HG03159 (cell line): ENCODE data around the gene MYO6.

Source experiments
- ATAC-seq: cut with Tn5 transposase; IDR thresholded peaks from one replicate; pipeline ENCODE4 v1.9.1; 2021; ENCODE audit warnings: mild to moderate bottlenecking, moderate library complexity; ENCODE audit not compliant: unreplicated experiment

MYO6 gene

DNA sequence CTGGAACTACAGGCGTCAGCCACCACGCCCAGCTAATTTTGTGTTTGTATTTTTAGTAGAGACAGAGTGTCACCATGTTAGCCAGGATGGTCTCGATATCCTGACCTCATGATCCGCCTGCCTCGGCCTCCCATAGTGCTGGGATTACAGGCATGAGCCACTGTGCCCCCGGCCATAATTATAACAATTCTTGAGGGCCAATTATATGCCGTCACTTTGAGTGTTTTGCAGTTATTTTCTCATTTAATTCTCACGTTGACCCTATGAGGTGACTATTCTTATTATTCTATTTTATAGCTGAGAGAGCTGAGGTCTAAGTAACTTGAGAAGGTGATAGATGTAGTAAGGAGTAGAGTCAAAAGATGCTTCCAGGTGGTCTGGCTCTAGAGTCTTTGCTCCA is 13.0 kb downstream of the MYO6 start:
- ATAC-seq, result no peak

- no peak for ATAC-seq
These were observed 17.3 kb downstream of the MYO6 start for GRCh38 chr6:75766387-75766786.

- ATAC-seq, result no peak
These were observed 21.8 kb downstream of the MYO6 start for GRCh38 chr6:75770844-75771243.

DNA sequence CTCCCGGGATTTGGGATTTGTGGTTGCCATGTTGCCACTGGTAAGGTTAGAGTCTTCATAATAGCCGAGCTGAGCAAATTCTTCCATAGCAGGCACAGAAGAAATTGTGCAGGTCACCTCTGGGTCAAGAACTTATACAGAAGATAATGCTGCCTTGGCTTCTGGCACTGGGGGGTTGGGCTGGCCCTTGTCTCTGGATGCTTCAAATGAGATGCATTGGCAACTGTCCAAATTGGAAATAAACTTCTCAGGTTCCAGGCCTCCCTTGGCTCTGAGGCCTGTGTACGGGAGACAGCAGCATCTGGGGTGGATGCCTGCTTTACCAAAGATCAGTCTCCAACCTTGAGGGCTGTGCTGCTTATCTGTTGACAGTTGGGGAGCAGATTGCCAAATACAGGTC is 26.2 kb downstream of the MYO6 start:
- ATAC-seq, result no peak

DNA sequence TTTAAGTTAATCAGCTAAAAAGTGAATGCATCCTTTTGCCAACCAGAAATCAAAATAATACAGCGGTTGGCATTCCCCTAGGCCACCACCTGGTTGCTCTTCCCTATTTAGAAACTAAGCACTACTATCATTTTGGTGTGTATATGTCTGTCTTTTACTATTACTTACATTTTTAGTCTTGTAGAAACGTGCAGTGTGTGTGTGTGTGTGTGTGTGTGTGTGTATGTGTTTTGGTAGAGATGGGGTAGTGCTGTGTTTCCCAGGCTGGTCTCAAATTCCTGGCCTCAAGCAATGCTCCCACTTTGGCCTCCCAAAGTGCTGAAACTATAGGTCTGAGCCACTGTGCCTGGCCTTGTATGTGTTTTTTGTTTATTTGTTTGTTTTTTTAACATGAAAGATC is 27.4 kb downstream of the MYO6 start:
- ATAC-seq, result no peak

- ATAC-seq, result no peak
These were observed 29.7 kb downstream of the MYO6 start for GRCh38 chr6:75778757-75779156.

DNA sequence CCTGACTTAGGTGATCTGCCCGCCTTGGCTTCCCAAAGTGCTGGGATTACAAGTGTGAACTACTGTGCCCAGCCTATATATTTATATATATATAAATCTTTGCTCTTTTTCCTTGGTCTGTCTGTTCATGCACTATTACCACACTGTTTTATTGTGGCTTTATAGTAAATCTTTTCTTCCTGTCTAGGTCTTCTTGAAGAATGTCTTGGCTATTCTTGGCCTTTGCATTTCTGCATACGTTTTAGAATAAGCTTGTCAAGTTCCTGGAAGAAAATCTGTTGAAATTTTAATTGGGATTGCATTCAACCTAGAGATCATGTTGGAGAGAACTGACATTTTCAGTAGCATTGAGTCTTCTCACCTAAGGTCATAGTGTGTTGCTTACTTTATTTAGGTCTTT is 37.1 kb downstream of the MYO6 start:
- no peak for ATAC-seq

- peak; percentile 60 for ATAC-seq
These were observed 39.9 kb downstream of the MYO6 start for GRCh38 chr6:75788894-75789293.

- no peak for ATAC-seq
These were observed 42.8 kb downstream of the MYO6 start for GRCh38 chr6:75791881-75792280.

- no peak for ATAC-seq
These were observed 45.4 kb downstream of the MYO6 start for GRCh38 chr6:75794351-75794846.

DNA sequence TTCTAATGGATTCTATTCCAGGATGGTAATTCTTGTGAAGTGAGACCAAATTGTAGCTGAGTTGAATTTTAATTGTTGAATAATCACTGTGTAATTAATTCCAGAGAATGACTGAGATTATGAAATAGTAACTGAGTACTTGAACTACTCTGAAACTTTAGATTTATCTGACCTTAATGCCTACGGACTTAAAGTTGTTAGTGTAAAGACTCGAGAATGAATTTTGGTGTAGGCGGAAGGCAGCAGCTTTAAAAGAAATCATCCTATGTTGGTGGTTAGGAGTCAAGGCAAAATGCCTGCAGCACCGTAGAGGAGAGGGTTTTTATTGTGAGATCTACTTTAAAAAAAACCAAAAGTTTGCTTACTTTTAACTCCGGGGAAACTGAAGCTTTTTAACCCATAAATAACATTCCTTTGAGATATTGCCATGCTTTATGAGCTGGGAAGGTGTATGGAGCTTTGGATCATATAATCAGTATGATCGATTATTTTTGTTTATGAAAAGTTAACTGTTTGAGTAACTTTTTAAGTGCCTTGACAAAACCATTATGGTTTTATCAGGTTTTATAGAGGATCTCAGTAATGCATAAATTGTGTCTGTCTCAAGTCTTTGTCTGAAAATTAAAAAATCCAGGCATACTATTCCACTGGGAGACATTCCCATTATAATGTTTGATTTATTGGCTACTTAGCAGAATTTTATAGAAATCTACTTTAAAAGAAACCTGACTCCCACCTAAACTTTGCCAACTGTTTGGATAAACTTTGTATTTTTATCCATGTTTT is 46.1 kb downstream of the MYO6 start:
- ATAC-seq, result no peak

- ATAC-seq, result no peak
These were observed 47.7 kb downstream of the MYO6 start for GRCh38 chr6:75796723-75797122.

DNA sequence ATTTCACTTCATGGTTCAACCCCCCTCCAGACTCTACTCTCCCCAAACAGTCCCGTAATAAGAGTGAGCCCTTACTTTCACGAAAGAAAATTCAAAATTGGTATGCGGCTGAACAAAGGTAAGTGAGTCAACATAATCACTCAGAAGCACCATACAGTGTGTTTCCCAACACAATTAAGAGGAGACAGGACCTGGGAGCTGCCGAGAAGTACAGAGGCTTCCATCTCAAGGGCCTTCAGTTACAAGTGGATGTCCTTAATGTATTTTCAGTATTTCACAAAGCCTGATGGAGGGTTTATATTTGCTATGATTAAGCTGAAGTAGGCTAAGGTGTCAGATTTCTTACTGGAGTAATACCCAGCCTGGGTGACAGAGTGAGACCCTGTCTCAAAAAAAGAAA is 51.1 kb downstream of the MYO6 start:
- ATAC-seq, result no peak

DNA sequence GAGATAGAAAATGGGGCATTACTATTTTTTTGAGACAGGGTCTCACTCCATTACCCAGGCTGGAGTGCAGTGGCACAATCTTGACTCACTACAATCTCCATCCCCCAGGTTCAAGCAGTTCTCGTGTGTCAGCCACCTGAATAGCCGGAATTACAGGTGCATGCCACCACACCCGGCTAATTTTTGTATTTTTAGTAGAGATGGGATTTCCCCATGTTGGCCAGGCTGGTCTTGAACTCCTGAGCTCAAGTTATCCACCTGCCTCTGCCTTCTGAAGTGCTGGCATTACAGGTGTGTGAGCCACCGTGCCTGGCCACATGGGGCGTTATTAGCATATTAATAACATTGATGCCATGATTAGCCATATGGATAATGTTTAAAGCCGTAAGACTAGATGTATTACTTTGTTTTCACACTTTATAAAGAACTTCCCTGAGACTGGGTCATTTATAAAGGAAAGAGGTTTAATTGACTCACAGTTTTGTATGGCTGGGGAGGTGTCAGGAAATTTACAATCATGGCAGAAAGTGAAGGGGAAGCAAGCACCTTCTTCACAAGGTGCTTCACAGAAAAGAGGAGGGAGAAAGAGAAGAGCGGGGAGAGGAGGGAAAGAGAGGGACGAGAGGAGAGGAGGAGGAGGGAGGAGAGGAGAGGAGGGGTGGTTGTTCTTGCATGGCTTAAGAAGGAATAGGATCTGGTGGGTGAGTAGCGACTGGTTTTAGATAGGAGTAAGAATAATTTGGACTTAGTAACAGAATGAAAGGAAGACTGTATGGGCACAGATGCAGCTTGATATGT is 51.9 kb downstream of the MYO6 start:
- no peak for ATAC-seq

DNA sequence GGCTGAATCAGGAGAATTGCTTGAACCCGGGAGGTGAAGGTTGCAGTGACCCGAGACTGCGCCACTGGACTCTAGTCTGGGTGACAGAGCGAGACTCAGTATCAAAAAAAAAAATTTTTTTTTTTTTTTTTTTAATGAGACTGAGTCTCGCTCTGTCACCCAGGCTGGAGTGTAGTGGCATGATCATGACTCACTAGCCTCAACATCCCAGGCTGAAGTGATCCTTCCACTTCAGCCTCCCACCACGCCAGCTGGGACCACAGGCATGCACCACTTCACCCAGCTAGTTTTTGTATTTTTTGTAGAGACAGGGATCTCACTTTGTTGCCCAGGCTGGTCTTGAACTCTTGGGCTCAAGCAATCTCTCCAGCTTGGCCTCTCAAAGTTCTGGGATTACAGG is 53.3 kb downstream of the MYO6 start:
- ATAC-seq, result no peak

GRCh38 chr6:75808507-75808906 is 59.5 kb downstream of the MYO6 start:
- ATAC-seq, result no peak

DNA sequence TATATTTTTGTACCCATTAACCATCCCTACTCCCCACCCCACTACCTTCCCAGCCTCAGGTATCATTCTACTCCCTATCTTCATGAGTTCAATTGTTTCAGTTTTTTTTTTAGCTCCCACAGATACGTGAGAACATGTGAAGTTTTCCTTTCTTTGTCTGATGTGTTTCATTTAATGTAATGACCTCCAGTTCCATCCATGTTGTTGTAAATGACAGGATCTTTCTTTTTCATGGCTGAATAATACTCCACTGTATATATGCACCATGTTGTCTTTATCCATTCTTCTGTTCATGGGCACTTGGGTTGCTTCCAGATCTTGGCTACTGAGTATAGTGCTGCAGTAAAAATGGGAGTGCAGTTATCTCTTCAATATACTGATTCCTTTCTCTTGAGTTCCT is 63.5 kb downstream of the MYO6 start:
- no peak for ATAC-seq

- no peak for ATAC-seq
These were observed 64.6 kb downstream of the MYO6 start for GRCh38 chr6:75813476-75814250.

GRCh38 chr6:75815756-75816155 is 66.7 kb downstream of the MYO6 start:
- ATAC-seq, result no peak

DNA sequence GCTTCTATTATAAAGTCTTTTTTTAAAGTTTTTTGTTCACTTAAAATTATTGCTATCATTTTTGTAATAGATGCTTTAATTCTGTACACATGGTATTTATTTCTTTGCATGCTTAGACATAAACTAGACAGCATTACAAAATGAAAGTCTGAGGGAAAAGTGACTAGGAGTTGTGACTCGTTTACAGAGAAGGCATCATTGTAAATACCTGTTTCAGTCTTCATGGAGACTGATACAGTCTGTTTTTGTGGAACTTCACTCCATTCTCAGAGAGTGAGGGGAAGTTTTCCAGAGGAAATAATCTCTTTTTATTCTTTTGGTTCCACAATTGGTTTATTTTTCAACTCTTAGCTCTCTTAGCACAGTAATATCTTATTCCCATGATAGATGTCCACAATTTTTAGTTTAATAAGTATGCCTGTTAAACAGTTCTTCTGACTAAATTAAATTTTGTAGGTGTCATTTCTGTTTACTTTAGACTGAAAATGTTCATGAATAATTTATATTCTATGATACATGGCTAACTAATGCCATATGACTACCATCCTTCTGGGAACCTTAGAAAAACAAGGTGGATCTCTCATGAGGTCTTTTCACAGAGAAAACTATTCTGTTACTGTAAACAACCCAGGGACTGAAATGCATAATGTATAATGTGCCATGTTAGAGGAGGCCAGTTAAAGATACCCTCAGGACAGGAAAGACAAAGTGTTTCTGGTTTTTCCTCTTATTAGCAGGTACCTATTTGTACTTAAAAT is 69.2 kb downstream of the MYO6 start:
- no peak for ATAC-seq
